GM19372 (cell line): ENCODE measurements around the gene TUBB8.
"Not testable (repeated sequence)": the region's sequence is repeated elsewhere in the genome, so short reads cannot be mapped to it uniquely, and the experiment has no call there.

Experiments
- ATAC-seq: cut with Tn5 transposase; IDR thresholded peaks from one replicate; pipeline ENCODE4 v1.9.1; 2021; ENCODE audit warnings: mild to moderate bottlenecking, low read depth, moderate library complexity; ENCODE audit not compliant: unreplicated experiment

Gene TUBB8

GRCh38 chr10:49926-50325 lies 830 bp upstream of the TUBB8 start:
- ATAC-seq: not testable (repeated sequence)

GRCh38 chr10:47864-48263 lies 1.2 kb downstream of the TUBB8 start:
- not testable (repeated sequence) for ATAC-seq

- not testable (repeated sequence) for ATAC-seq
Measured at GRCh38 chr10:13315-13635, 35.8 kb downstream of the TUBB8 start.

GRCh38 chr10:12444-13314 lies 36.4 kb downstream of the TUBB8 start:
- not testable (repeated sequence) for ATAC-seq

- ATAC-seq: not testable (repeated sequence)
Measured at GRCh38 chr10:11260-11659, 37.8 kb downstream of the TUBB8 start.

GRCh38 chr10:10261-10971 lies 38.7 kb downstream of the TUBB8 start:
- ATAC-seq: not testable (repeated sequence)
